ENCODE data around the gene FTCD. TPM values are rescaled to one million over a fixed set of nuclear protein-coding genes. Genes with fewer than 3 reads are reported as not detected.
A peak's percentile ranks its signal among the peaks of the same experiment; 100 is the strongest.

Gene FTCD
- total and polyA plus RNA-seq, 10 of the 15 experiments (the other 5 are each of a cell fraction or from before 2014, with no cell fraction given), result 0.27 to 0.28 TPM; not detected in 8

- no peak for TF ChIP-seq CBFB (IDR thresholded peaks at IDR 0.05; ENCODE audit: low read depth)
- TF ChIP-seq, protein P1, sequence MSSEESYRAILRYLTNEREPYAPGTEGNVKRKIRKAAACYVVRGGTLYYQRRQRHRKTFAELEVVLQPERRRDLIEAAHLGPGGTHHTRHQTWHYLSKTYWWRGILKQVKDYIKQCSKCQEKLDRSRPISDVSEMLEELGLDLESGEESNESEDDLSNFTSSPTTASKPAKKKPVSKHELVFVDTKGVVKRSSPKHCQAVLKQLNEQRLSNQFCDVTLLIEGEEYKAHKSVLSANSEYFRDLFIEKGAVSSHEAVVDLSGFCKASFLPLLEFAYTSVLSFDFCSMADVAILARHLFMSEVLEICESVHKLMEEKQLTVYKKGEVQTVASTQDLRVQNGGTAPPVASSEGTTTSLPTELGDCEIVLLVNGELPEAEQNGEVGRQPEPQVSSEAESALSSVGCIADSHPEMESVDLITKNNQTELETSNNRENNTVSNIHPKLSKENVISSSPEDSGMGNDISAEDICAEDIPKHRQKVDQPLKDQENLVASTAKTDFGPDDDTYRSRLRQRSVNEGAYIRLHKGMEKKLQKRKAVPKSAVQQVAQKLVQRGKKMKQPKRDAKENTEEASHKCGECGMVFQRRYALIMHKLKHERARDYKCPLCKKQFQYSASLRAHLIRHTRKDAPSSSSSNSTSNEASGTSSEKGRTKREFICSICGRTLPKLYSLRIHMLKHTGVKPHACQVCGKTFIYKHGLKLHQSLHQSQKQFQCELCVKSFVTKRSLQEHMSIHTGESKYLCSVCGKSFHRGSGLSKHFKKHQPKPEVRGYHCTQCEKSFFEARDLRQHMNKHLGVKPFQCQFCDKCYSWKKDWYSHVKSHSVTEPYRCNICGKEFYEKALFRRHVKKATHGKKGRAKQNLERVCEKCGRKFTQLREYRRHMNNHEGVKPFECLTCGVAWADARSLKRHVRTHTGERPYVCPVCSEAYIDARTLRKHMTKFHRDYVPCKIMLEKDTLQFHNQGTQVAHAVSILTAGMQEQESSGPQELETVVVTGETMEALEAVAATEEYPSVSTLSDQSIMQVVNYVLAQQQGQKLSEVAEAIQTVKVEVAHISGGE (CRISPR knock-in tag; IDR thresholded peaks at IDR 0.05), result no peak
- TF ChIP-seq RB1 (IDR thresholded peaks at IDR 0.05; ENCODE audit: borderline replicate concordance), result no peak
- TF ChIP-seq ZNF217 (IDR thresholded peaks at IDR 0.05), result no peak
- TF ChIP-seq CBX3 (IDR thresholded peaks at IDR 0.05; ENCODE audit: borderline replicate concordance, low read depth), result no peak
- TF ChIP-seq RAD21 (IDR thresholded peaks at IDR 0.05; ENCODE audit: insufficient read depth, low read depth, low read length), result no peak
Observed at GRCh38 chr21:46094401-46095082, 60.8 kb downstream of the FTCD start (continued).

DNA sequence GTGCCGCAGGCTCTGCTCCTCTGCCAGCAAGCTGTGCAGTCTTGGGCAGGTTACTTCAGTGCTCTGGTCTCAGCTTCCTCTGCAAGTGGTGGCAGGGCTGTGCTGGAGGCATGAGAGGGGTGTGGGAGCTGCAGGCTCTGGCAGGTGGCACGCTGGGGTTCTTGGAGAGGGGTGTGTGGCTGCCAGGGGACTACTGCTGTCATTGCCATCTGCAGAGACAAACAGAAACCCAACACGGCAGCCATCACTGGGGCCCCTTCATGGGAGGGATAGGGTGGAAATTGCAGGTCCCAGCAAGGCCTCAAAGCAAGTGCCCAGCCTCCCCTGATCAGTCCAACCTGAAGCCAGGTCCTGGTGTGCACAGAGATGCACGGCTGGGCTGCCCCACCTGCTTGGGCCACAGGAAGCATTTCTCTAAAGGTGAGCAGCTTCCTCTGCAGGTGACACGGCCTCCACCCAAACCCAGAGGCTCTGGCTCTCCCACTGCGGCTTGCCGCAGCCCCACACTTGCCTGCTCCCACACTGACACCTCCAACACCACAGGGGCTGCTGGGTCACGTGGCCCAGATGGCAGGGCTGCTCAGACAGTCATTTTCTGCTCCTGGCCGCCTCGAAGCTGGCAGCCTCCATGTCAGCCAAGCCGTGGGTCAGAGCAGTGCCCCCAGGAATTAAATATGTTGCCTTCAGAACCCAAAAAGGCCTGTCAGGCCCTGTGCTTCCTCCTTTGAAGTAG is 61.5 kb downstream of the FTCD start:
- intact Hi-C loops (cut with micrococcal nuclease; ENCODE audit: unreplicated experiment), result no loop called here
- Histone ChIP-seq H3K27me3 (replicated peaks in 1 of 2; ENCODE audit: control insufficient read depth in 2 of 2, insufficient read depth in 2 of 2, low read length in 1 of 2) (no peaks in the 10 kb centered on the region), H3K4me3 (no peak overlapping the region), H3K79me2 (ENCODE audit: control insufficient read depth, insufficient read depth, low read length) (no peaks in the 10 kb centered on the region), H2AFZ (ENCODE audit: control insufficient read depth, low read depth, low read length) (no peak overlapping the region), H3K9me3 (replicated peaks; ENCODE audit: control insufficient read depth, insufficient read depth, low read length) (no peaks in the 10 kb centered on the region; the same call in 2 of the 3 replicates), H3K4me2 (ENCODE audit: control insufficient read depth, insufficient read depth) (no peak overlapping the region), H4K20me1 (ENCODE audit: control insufficient read depth, insufficient read depth) (no peaks in the 10 kb centered on the region), H3K36me3 (ENCODE audit: control insufficient read depth in 2 of 2, insufficient read depth in 2 of 2, low read length in 1 of 2) (no peaks in the 10 kb centered on the region), H3K9ac (ENCODE audit: control insufficient read depth, insufficient read depth, low read length) (no peak overlapping the region), H3K27ac (ENCODE audit: control insufficient read depth, insufficient read depth) (no peak overlapping the region), H3K4me1 (ENCODE audit: control insufficient read depth, insufficient read depth, low read length) (no peaks in the 10 kb centered on the region)
- DNase-seq (ENCODE audit: low read depth, low spot score) (no peak), FAIRE-seq (no peak), ATAC-seq (no peak)
- ChIA-PET RAD21 (ENCODE audit: unreplicated experiment) (no interaction called here), CTCF (no interaction called here), POLR2A (no interaction called here), SMC1A (ENCODE audit: uncharacterized antibody, unreplicated experiment) (no interaction called here)
- WGBS (ENCODE audit: insufficient coverage, insufficient replicate concordance, low lambda C conversion rate, missing lambda C conversion rate), result 24% methylated on average over 11 of the region's 11 CpGs
- peak; percentile 7 for TF ChIP-seq USF1 (IDR thresholded peaks at IDR 0.05; ENCODE audit: borderline replicate concordance, extremely low read length, insufficient read depth, low read depth, low read length)
- TF ChIP-seq MLLT1 (IDR thresholded peaks at IDR 0.05), result no peak
- no TSS peak for BruUV-seq (replicated peaks)
- in situ Hi-C loops (cut with MboI), result no loop called here

Data from GM12878 (cell line).